ENCODE measurements around the gene SETBP1.

DNA sequence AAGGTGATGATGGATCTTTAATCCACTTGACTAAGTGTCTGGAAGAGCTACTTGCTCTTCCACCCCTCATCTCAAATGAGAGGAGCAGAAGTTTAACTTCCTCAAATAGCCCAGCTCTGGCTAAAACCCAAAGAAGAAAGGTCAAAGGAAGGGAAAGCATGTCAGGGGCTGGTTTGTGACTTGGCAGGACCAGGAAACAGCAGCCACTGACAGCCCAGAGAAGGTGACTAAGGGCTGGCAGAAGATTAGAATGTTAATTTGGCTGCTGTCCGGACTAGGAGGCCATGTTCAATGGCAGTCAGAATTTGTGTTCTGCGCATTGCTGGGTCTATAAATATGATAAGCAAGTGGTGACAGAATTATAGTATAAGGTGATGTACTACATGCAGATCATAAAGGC lies 386.2 kb downstream of the SETBP1 start:
- TF ChIP-seq, protein P1, sequence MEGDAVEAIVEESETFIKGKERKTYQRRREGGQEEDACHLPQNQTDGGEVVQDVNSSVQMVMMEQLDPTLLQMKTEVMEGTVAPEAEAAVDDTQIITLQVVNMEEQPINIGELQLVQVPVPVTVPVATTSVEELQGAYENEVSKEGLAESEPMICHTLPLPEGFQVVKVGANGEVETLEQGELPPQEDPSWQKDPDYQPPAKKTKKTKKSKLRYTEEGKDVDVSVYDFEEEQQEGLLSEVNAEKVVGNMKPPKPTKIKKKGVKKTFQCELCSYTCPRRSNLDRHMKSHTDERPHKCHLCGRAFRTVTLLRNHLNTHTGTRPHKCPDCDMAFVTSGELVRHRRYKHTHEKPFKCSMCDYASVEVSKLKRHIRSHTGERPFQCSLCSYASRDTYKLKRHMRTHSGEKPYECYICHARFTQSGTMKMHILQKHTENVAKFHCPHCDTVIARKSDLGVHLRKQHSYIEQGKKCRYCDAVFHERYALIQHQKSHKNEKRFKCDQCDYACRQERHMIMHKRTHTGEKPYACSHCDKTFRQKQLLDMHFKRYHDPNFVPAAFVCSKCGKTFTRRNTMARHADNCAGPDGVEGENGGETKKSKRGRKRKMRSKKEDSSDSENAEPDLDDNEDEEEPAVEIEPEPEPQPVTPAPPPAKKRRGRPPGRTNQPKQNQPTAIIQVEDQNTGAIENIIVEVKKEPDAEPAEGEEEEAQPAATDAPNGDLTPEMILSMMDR (IDR thresholded peaks at IDR 0.05) = no peak
- TF ChIP-seq EZH2 (IDR thresholded peaks at IDR 0.05) = no peak

Measured in neural progenitor cell (in vitro differentiated cells).